ENCODE data around the gene ADAMTS3. TPM values are rescaled to one million over a fixed set of nuclear protein-coding genes. Genes with fewer than 3 reads are reported as not detected.

ADAMTS3 gene
- total RNA-seq, 2 experiments from 2014 or later: not detected

DNA sequence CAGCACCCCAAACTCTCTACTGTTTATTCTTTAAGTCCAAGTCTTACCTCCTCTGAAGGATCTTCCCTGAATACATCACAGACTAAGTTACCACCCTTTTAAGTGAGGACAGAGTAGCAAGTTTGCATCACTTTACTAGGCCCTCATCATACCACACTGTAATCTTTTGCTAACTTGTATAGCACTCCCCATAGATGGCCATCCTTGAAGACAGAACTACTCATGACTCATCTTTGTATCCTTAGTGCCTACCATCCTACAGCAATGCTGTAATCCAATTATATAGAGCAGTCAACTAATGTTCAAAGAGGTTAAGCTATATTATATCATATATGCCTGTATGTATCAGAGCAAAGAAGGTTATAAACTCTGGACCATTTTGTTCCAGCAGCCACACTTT, 101.4 kb downstream of the ADAMTS3 start:
- no peaks in the 10 kb centered on the region for H3K79me2 ChIP-seq (ENCODE audit: insufficient read depth, low read depth, low read length)
- H3K4me3 ChIP-seq (ENCODE audit: low read depth, low read length, poor library complexity, severe bottlenecking): no peak overlapping the region
- H3K9me2 ChIP-seq (ENCODE audit: insufficient read depth, low read length): no peaks in the 10 kb centered on the region
- no peak overlapping the region for H2AFZ ChIP-seq (ENCODE audit: low read length)
- no peak for DNase-seq (ENCODE audit: low spot score)
- POLR2A ChIA-PET: no interaction called here
- no TSS peak for BruUV-seq (replicated peaks)
- TF ChIP-seq, protein P1, sequence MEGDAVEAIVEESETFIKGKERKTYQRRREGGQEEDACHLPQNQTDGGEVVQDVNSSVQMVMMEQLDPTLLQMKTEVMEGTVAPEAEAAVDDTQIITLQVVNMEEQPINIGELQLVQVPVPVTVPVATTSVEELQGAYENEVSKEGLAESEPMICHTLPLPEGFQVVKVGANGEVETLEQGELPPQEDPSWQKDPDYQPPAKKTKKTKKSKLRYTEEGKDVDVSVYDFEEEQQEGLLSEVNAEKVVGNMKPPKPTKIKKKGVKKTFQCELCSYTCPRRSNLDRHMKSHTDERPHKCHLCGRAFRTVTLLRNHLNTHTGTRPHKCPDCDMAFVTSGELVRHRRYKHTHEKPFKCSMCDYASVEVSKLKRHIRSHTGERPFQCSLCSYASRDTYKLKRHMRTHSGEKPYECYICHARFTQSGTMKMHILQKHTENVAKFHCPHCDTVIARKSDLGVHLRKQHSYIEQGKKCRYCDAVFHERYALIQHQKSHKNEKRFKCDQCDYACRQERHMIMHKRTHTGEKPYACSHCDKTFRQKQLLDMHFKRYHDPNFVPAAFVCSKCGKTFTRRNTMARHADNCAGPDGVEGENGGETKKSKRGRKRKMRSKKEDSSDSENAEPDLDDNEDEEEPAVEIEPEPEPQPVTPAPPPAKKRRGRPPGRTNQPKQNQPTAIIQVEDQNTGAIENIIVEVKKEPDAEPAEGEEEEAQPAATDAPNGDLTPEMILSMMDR (conservative IDR thresholded peaks at IDR 0.05; ENCODE audit: low read length): no peak
- no peak for TF ChIP-seq EZH2phosphoT487 (IDR thresholded peaks at IDR 0.05; ENCODE audit: borderline replicate concordance, low read depth, low read length)
- no peak overlapping the region for H3K27ac ChIP-seq (ENCODE audit: low read depth, low read length, poor library complexity, severe bottlenecking)
- no peaks in the 10 kb centered on the region for H3K4me1 ChIP-seq (ENCODE audit: insufficient read depth, low read length, poor library complexity, severe bottlenecking)
- CTCF ChIA-PET (ENCODE audit: unreplicated experiment): no interaction called here
- intact Hi-C loops (cut with micrococcal nuclease; ENCODE audit: unreplicated experiment): loop anchor here (5.0 kb wide), 1 partner anchor 140 kb away; no protein-coding TSS in a partner anchor
- no peaks in the 10 kb centered on the region for H3K36me3 ChIP-seq (ENCODE audit: insufficient read depth, low read length)
- no peaks in the 10 kb centered on the region for H3K9me3 ChIP-seq (ENCODE audit: low read length)
- no peak overlapping the region for H3K4me2 ChIP-seq (ENCODE audit: low read length)
- H4K20me1 ChIP-seq (ENCODE audit: insufficient read depth, low read length): no peaks in the 10 kb centered on the region

DNA sequence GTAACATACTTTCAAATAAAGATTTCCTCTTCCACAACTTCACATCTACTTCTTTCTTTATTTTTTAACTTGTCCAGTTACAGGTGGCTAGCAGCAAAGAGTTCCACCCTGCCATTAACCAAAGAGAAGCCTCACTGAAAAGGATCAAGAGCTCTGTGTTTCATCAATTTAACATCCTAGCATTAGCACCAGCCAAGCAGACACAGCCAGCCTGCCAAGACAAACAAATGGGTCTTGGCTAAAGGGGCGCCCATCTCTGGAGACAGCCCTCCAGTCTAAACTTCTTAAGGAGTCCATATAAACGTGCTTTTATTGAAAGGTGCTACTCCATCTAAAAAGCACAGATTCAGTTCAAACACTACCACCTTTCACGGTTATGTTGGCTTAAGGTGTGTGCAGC, 105.3 kb downstream of the ADAMTS3 start:
- Histone ChIP-seq H3K4me3 (ENCODE audit: low read depth, low read length, poor library complexity, severe bottlenecking) (no peak overlapping the region), H3K79me2 (ENCODE audit: insufficient read depth, low read depth, low read length) (no peaks in the 10 kb centered on the region), H2AFZ (ENCODE audit: low read length) (no peak overlapping the region), H3K36me3 (ENCODE audit: insufficient read depth, low read length) (no peaks in the 10 kb centered on the region), H3K9me2 (ENCODE audit: insufficient read depth, low read length) (no peaks in the 10 kb centered on the region), H4K20me1 (ENCODE audit: insufficient read depth, low read length) (no peaks in the 10 kb centered on the region), H3K9me3 (ENCODE audit: low read length) (no peaks in the 10 kb centered on the region), H3K4me1 (ENCODE audit: insufficient read depth, low read length, poor library complexity, severe bottlenecking) (no peaks in the 10 kb centered on the region), H3K4me2 (ENCODE audit: low read length) (no peak overlapping the region), H3K27ac (ENCODE audit: low read depth, low read length, poor library complexity, severe bottlenecking) (no peak overlapping the region)
- ChIA-PET CTCF (ENCODE audit: unreplicated experiment) (no interaction called here), POLR2A (no interaction called here)
- intact Hi-C loops (cut with micrococcal nuclease; ENCODE audit: unreplicated experiment): no loop called here
- TF ChIP-seq EZH2phosphoT487 (IDR thresholded peaks at IDR 0.05; ENCODE audit: borderline replicate concordance, low read depth, low read length): no peak
- TF ChIP-seq, protein P1 (conservative IDR thresholded peaks at IDR 0.05; ENCODE audit: low read length): no peak
- no TSS peak for BruUV-seq (replicated peaks)
- DNase-seq (ENCODE audit: low spot score): no peak

DNA sequence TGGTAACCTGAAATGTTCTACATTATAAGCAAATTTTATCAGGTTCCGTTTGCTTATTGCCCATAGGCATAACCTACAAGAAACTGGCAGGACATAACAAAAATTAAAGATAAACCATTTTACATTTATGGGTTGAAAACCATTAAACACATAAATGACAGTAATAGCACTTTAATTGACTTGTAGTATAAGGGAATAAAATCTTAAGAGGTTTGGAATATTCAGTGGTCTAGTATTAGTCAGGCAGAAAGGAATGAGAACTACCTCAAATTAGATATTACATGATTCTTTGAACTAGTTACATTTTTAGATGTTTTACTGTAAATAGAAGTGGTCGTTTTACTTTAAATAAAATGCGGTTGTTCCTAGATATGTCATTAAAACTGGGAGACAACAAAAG, 111.9 kb downstream of the ADAMTS3 start:
- H3K4me1 ChIP-seq (ENCODE audit: insufficient read depth, low read length, poor library complexity, severe bottlenecking): no peaks in the 10 kb centered on the region
- no peak overlapping the region for H2AFZ ChIP-seq (ENCODE audit: low read length)
- no peaks in the 10 kb centered on the region for H3K36me3 ChIP-seq (ENCODE audit: insufficient read depth, low read length)
- no peak overlapping the region for H3K27ac ChIP-seq (ENCODE audit: low read depth, low read length, poor library complexity, severe bottlenecking)
- H3K4me2 ChIP-seq (ENCODE audit: low read length): no peak overlapping the region
- no peaks in the 10 kb centered on the region for H3K9me2 ChIP-seq (ENCODE audit: insufficient read depth, low read length)
- DNase-seq (ENCODE audit: low spot score): no peak
- H3K4me3 ChIP-seq (ENCODE audit: low read depth, low read length, poor library complexity, severe bottlenecking): no peak overlapping the region
- H4K20me1 ChIP-seq (ENCODE audit: insufficient read depth, low read length): no peaks in the 10 kb centered on the region
- no TSS peak for BruUV-seq (replicated peaks)
- H3K79me2 ChIP-seq (ENCODE audit: insufficient read depth, low read depth, low read length): no peaks in the 10 kb centered on the region
- ChIA-PET CTCF (ENCODE audit: unreplicated experiment) (no interaction called here), POLR2A (no interaction called here)
- intact Hi-C loops (cut with micrococcal nuclease; ENCODE audit: unreplicated experiment): no loop called here
- TF ChIP-seq EZH2phosphoT487 (IDR thresholded peaks at IDR 0.05; ENCODE audit: borderline replicate concordance, low read depth, low read length): no peak
- TF ChIP-seq, protein P1 (conservative IDR thresholded peaks at IDR 0.05; ENCODE audit: low read length): no peak
- H3K9me3 ChIP-seq (ENCODE audit: low read length): no peaks in the 10 kb centered on the region

Data from OCI-LY7 (cell line).